Endothelial cell of umbilical vein (primary cell): ENCODE results near the gene AP2B1. TPM values are rescaled to one million over a fixed set of nuclear protein-coding genes. Genes with fewer than 3 reads are reported as not detected.

ENCODE experiments used
- BruUV-seq: library from RNA; stranded (reverse); fragments of 400-500 nt; replicated peaks from 2 replicates; lab custom pipeline; 2021; lab: Mats Ljungman, UMichigan
- CTCF ChIA-PET: fragments of 300-600, 350-600 bp; sonication (Branson Sonifier 250); formaldehyde crosslinking; loops from one replicate; lab custom pipeline; 2021; ENCODE audit warnings: antibody characterized with exemption, inconsistent platforms; lab: Charles Lee
- POLR2A ChIA-PET: fragments of 300-600, 350-600 bp; sonication (Branson Sonifier 250); formaldehyde crosslinking; loops from one replicate; lab custom pipeline; 2021; ENCODE audit warnings: antibody characterized with exemption, inconsistent platforms; lab: Charles Lee
- DNase-seq: peaks from one replicate; pipeline ENCODE4 v3.0.0-alpha.2; 2011; ENCODE audit warnings: low read depth, low spot score
- FAIRE-seq: peaks from 2 replicates; lab custom pipeline; 2011; peaks lifted over from hg19 to GRCh38; lab: Jason Lieb, UNC
- H2AFZ ChIP-seq: 2 replicates; pipeline ENCODE4 v1.6.0; 2012; ENCODE audit warnings: low read depth, low read length, control low read depth, inconsistent platforms
- H3K27ac ChIP-seq: 2 replicates; pipeline ENCODE4 v1.5.1; 2011; ENCODE audit warnings: low read depth, mild to moderate bottlenecking, control low read depth, low read length, moderate library complexity; ENCODE audit not compliant: insufficient read depth
- H3K27me3 ChIP-seq, 2 experiments: 2 replicates each; pipeline versions ENCODE4 v1.6.0 to v1.6.1; 2011; ENCODE audit warnings: low read length in 2 of 2, mixed read lengths in 1 of 2; ENCODE audit not compliant: control insufficient read depth in 2 of 2, insufficient read depth in 2 of 2
- H3K36me3 ChIP-seq, 2 experiments: 2 replicates in 1 of 2; 3 replicates in 1 of 2; pipeline ENCODE4 v1.5.1; 2011; ENCODE audit warnings: low read length in 2 of 2, mild to moderate bottlenecking in 1 of 2, moderate library complexity in 1 of 2; ENCODE audit not compliant: control insufficient read depth in 2 of 2, insufficient read depth in 2 of 2; ENCODE audit errors: extremely low read depth in 1 of 2
- H3K4me1 ChIP-seq: 3 replicates; pipeline ENCODE4 v1.5.1; 2011; ENCODE audit warnings: mild to moderate bottlenecking, low read length; ENCODE audit not compliant: control insufficient read depth, insufficient read depth; ENCODE audit errors: extremely low read depth
- H3K4me2 ChIP-seq: 2 replicates; pipeline ENCODE4 v1.6.1; 2011; ENCODE audit warnings: low read length, control low read depth, mixed read lengths; ENCODE audit not compliant: insufficient read depth
- H3K4me3 ChIP-seq, 3 experiments: fragments of 200-600 bp in 1 of 3; sonication (generic), shearing (Covaris generic) in 1 of 3; replicated peaks in 1 of 3; 2 replicates each; pipeline ENCODE4 v1.5.1; 2011 to 2016; ENCODE audit warnings: control low read depth in 3 of 3, low read length in 3 of 3, mild to moderate bottlenecking in 2 of 3, inconsistent platforms in 1 of 3, low read depth in 1 of 3, moderate library complexity in 1 of 3; ENCODE audit not compliant: insufficient read depth in 1 of 3
- H3K79me2 ChIP-seq: 2 replicates; pipeline ENCODE4 v1.6.0; 2012; ENCODE audit warnings: low read length, inconsistent platforms; ENCODE audit not compliant: control insufficient read depth, insufficient read depth
- H3K9ac ChIP-seq: replicated peaks from 2 replicates; pipeline ENCODE3; 2011; ENCODE audit warnings: low read length, control low read depth; ENCODE audit not compliant: insufficient read depth; ENCODE audit errors: extremely low read depth
- H3K9me1 ChIP-seq: replicated peaks from 3 replicates; pipeline ENCODE4 v1.6.0; 2011; ENCODE audit warnings: mild to moderate bottlenecking, low read length; ENCODE audit not compliant: control insufficient read depth, insufficient read depth; ENCODE audit errors: extremely low read depth
- H3K9me3 ChIP-seq: replicated peaks from 2 replicates; pipeline ENCODE4 v1.5.1; 2012; ENCODE audit warnings: low read length, inconsistent platforms; ENCODE audit not compliant: control insufficient read depth, insufficient read depth
- H4K20me1 ChIP-seq: replicated peaks from 2 replicates; pipeline ENCODE3; 2011; ENCODE audit warnings: mild to moderate bottlenecking, low read length; ENCODE audit not compliant: control insufficient read depth, insufficient read depth; ENCODE audit errors: extremely low read depth
- CTCF ChIP-seq, 2 donors: IDR thresholded peaks; 1 replicate in 1 of 2; 2 replicates in 1 of 2; pipeline ENCODE4 v1.5.1; 2011; ENCODE audit warnings: low read length in 2 of 2, mild to moderate bottlenecking in 2 of 2, moderate library complexity in 2 of 2, control low read depth in 1 of 2, inconsistent platforms in 1 of 2, low read depth in 1 of 2; ENCODE audit not compliant: insufficient read depth in 1 of 2; ENCODE audit errors: extremely low read depth in 1 of 2
- EZH2 ChIP-seq: IDR thresholded peaks from 2 replicates; pipeline ENCODE4 v1.6.1; 2012; ENCODE audit warnings: borderline replicate concordance, low read depth, mild to moderate bottlenecking, moderate library complexity, low read length, inconsistent platforms; ENCODE audit not compliant: severe bottlenecking
- FOS ChIP-seq: IDR thresholded peaks from 2 replicates; pipeline ENCODE4 v1.6.1; 2011; ENCODE audit warnings: mild to moderate bottlenecking, low read length, moderate library complexity, borderline replicate concordance; ENCODE audit not compliant: insufficient read depth
- GATA2 ChIP-seq: IDR thresholded peaks from 2 replicates; pipeline ENCODE4 v1.7.0; 2011; ENCODE audit warnings: low read depth, mild to moderate bottlenecking, moderate library complexity, mixed read lengths, low read length; ENCODE audit not compliant: insufficient read length, insufficient read depth
- JUN ChIP-seq: IDR thresholded peaks from 2 replicates; pipeline ENCODE4 v1.6.1; 2011; ENCODE audit warnings: borderline replicate concordance, low read depth; ENCODE audit not compliant: insufficient read length, insufficient read depth
- MAX ChIP-seq: IDR thresholded peaks from 2 replicates; pipeline ENCODE4 v1.6.1; 2011; ENCODE audit not compliant: insufficient read depth, insufficient read length
- MYC ChIP-seq: IDR thresholded peaks from one replicate; pipeline ENCODE4 v1.6.1; 2011; ENCODE audit warnings: mild to moderate bottlenecking, low read depth, low read length
- POLR2A ChIP-seq: IDR thresholded peaks from 2 replicates; pipeline ENCODE4 v1.6.1; 2012; ENCODE audit warnings: low read depth, mild to moderate bottlenecking, control low read depth, low read length
- POLR2AphosphoS5 ChIP-seq: IDR thresholded peaks from 2 replicates; pipeline ENCODE4 v1.6.1; 2012; ENCODE audit warnings: low read depth, mild to moderate bottlenecking, control low read depth, low read length, moderate library complexity; ENCODE audit not compliant: insufficient read depth
- dilution Hi-C: fragments of 300-500 bp; cut with MboI; formaldehyde crosslinking; loops from one replicate; pipeline ENCODE4 v1.15.0; 2019; ENCODE audit warnings: low sequenced_read_pairs; ENCODE audit not compliant: extremely low pct_ligation_motif_present
- intact Hi-C: fragments of 100-400 bp; cut with micrococcal nuclease; formaldehyde crosslinking; loops from one replicate; pipeline ENCODE4 v1.10.0; 2022
- polyA plus RNA-seq, 4 experiments: library from polyadenylated mRNA; depleted of rRNA in 3 of 4; stranded (reverse) in 3 of 4; unstranded in 1 of 4; fragments of >200 nt; gene quantifications; 2 replicates each; pipeline versions ENCODE4 v1.2.1 to v1.2.3, GENCODE V29; 2011 to 2012; ENCODE audit warnings: missing spikeins in 1 of 4
- total RNA-seq: library from RNA; stranded (reverse); gene quantifications from 2 replicates; pipeline ENCODE4 v1.2.3, GENCODE V29; 2021

AP2B1 gene
- total and polyA plus RNA-seq, 2 donors (not counting 3 experiments of a cell fraction or from before 2014, with no cell fraction given) = 106 to 198 TPM

- H3K9ac ChIP-seq = no peak within 1 kb of the TSS
- POLR2A ChIA-PET = no interaction called here
Observed at GRCh38 chr17:35731239-35731916, 144.3 kb downstream of the AP2B1 start, which contains the start of gene RASL10B. Gene RASL10B (plus strand): TSS chr17:35731639. CDS start chr17:35735185, 3,546 bp downstream.

More at GRCh38 chr17:35731239-35731916, 144.3 kb downstream of the AP2B1 start, which contains the start of gene RASL10B:
- no TSS peak for BruUV-seq
- no peaks in the 10 kb centered on the region for H3K79me2 ChIP-seq
- no peak within 1 kb of the TSS for H3K27ac ChIP-seq
- peak; percentile 28 for DNase-seq
- dilution Hi-C loops (loop anchor here (25.0 kb wide), 1 partner anchor 119 kb away; no protein-coding TSS in a partner anchor), intact Hi-C loops (no loop called here)
- H3K4me2 ChIP-seq = no peak within 1 kb of the TSS
- H2AFZ ChIP-seq = no peak within 1 kb of the TSS
- peak within 1 kb of the TSS in 2 of 3 experiments; percentile 6 to 44 for H3K4me3 ChIP-seq
- TF ChIP-seq MAX (no peak), MYC (no peak), CTCF (IDR thresholded peaks at IDR 0.05; ENCODE audit: extremely low read depth in 1 of 2, insufficient read depth in 1 of 2, low read depth in 1 of 2, low read length in 2 of 2) (no peak), JUN (no peak), GATA2 (no peak), FOS (no peak), POLR2AphosphoS5 (peak; percentile 17), POLR2A (no peak), EZH2 (peak; percentile 33)
- H3K4me1 ChIP-seq = peaks cover 4% of the 10 kb centered on the region
- no peaks in the 10 kb centered on the region for H3K9me3 ChIP-seq
- no peaks in the 10 kb centered on the region for H3K9me1 ChIP-seq
- CTCF ChIA-PET = interaction anchor here (0.7 to 2.1 kb wide), 6 partner anchors 9 to 118 kb away, joined by 3 to 16 read pairs (median 5); no protein-coding TSS in a partner anchor
- peaks cover 0 to 2% of the 10 kb centered on the region in 2 experiments for H3K36me3 ChIP-seq
- H3K27me3 ChIP-seq = peaks cover 3 to 11% of the 10 kb centered on the region in 2 experiments
- FAIRE-seq = no peak
- no peaks in the 10 kb centered on the region for H4K20me1 ChIP-seq
